ENCODE results near the gene CDC14B.
"Not testable (repeated sequence)": the region's sequence is repeated elsewhere in the genome, so short reads cannot be mapped to it uniquely, and the experiment has no call there.

CDC14B gene

GRCh38 chr9:96582199-96582598 is 37.4 kb downstream of the CDC14B start:
- DNase-seq, result not testable (repeated sequence)

DNA sequence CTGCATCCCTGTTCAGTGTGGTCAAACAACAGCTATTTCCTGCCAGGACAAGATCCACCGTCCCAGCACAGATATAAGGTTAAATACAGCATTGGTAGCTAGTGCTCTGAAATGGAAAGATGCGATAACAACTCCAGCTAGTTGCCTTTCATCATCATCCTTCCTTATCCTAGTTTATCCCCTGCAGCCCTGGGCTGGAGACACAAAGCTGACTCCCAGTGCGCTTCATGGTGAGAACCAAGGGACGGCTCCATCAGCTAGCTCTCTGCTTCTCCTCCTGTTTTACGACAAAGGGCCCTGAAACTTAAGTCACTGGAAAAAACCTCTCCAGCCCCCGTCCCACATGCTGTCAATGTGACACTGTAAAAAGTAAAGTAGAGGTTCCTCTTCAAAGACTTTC is 37.9 kb downstream of the CDC14B start:
- DNase-seq, result no peak

DNA sequence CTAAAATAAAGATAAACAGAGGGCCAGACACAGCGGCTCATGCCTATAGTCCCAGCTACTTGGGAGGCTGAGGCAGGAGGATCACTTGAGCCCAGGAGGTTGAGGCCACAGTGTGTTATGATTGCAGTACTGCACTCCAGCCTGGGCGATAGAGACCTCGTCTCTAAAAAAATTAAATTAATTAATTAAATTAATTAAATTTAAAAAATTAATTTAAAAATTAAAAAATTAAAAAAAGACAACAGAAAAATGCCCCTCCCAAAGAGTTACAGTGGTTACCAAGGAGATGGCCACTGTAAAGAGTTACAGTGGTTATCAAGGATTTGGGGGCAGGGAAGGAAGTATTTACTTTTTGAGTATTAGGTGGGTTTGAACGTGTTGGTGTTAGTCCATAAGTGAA is 38.3 kb downstream of the CDC14B start:
- DNase-seq, result no peak

GRCh38 chr9:96574931-96575351 is 44.7 kb downstream of the CDC14B start:
- no peak for DNase-seq

GRCh38 chr9:96574455-96574854 is 45.2 kb downstream of the CDC14B start:
- no peak for DNase-seq

DNA sequence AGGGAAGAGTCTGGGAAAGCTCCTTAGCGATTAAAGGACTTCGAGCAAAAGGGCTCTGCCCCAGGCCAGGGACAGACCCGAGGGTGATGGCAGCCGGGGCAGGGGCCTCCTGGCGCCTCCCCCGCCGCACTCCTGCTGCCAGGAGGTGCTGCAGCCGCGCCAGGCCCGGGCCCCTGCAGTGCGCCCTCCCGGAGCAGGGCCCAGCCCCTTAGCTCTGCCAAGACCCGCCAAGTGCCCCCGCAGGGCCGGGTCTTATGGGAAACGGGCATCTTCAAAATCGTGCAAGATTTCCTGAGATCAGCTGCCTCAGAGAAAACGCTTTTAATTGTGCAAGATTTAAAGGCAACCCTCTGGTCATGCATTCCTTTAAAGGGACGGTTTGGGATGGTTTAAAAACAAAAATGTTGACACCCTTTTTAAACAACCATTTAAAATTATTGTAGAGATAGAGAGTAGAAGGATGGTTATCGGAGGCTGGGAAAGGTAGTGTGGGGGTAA is 52.4 kb downstream of the CDC14B start:
- DNase-seq, result no peak

GRCh38 chr9:96566498-96567202 is 53.0 kb downstream of the CDC14B start:
- DNase-seq, result no peak

DNA sequence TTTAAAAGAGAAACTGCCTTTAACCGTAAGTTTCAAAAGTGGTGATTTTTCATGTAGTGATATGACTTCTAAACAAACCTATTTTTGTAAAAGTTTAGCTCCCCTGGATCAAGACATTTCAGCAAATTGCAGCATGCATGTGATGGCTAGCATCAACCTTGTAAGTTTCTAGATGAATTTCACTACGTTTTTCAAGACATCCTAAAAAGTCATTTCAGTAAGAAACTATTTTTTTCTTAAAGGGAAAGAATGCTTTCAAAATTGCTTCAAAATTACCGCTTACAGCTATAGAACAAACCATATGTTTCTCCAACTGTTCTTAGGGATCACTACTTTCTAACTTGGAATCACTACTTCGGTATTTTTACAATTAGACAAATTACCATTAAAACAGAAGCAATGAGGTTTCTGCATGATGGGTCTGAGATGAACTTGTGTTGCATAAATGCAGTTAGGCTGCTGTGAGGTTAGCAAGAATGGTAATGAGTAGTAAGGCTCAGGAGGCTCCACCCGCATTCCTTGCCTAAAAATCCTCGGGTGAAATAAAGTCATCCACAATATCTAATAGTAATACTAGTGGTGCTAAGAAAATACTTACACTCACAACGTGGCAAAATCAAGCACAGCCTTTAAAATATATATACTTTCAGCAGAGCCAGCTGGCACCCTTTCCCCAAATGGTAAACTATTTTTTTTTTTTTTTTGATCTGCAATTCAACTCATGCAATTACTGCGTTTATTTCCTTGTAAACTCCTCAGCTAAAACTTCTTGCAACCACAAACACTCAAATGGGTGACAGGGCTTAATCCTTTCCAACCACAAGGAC is 53.8 kb downstream of the CDC14B start:
- DNase-seq, result no peak

- no peak for DNase-seq
Measured at GRCh38 chr9:96564217-96564616, 55.4 kb downstream of the CDC14B start.

DNA sequence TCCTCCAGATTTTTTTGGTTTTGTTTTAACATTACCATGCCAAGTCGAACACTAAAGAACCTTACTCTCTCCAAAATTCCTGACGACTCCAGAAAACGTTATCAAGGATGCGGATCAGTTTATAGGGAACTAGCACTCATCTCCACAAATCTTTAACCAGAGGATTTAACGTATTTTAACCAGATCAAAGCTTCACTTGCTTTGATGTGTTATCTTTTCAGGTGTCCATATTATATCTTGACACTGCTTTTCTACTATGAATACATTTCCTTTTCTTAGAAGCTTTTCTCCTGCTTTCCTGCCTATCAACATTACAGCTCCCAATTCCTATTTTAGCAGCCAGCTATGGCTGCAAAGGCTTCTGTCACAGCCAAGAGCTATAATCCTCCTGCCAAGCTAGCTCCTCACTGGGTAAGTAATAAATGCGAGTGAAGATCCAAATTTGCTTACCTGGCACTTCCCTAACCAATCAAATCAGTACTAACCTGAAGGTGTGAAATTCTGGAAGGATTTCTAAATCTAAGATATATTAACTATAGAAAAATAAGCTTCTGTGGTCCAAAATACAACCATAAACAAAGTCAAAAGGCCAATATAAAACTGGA is 60.2 kb downstream of the CDC14B start:
- DNase-seq, result no peak

DNA sequence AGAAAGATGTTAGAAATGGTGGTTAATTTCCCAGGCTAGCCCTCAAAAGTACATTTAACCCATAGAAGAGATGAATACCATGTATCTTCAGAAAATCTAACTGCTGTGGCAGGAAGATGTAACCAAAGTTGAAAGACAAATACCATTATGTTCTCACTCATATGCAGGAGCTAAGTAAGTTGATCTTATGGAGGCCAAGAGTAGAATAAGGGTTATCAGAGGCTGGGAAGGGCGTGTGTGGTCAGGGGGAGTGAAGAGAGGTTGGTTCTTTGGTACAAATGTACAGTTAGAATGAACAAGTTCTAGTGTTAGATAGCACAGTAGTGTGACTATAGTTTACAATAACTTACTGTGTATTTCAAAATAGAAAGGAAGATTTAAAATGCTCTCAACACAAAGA is 61.7 kb downstream of the CDC14B start:
- no peak for DNase-seq

DNA sequence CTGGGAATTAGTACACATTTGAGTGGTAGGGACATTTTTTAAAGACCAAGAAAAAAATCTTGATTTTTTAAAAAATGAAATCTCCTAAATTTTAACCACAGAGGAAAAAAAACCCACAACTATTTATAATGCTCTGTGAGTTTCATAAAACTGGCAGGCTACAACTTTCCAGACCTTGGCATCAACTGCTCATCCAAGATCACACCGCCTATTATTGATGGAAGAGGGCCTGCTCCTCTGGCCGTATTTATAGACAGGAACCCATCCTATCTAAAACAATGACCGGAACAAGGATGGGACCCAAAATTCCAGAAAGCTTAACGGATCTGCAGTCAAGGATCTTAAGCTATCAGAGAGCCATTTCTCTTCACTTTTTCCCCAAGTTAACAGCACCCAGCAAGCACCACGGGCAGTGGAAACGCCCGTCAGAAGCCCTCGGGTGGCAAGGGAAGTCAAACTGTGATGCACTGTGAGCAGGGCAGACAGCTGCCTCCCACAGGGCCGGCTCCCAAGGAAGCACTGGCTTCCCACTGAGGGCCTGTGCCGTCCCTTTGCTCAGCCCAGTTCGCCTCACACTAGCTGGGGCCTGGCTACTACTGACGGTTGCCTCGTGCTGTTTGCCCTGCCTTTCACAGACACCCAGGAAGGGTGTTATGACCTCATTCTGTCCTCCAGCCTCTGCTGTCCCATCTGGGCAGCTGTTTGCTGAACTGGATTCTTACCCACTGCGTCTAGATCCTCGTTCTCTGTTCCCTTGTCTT is 62.8 kb downstream of the CDC14B start:
- no peak for DNase-seq

- DNase-seq, result no peak
Measured at GRCh38 chr9:96555567-96556386, 63.9 kb downstream of the CDC14B start.

GRCh38 chr9:96554801-96555566 is 64.7 kb downstream of the CDC14B start:
- no peak for DNase-seq

DNA sequence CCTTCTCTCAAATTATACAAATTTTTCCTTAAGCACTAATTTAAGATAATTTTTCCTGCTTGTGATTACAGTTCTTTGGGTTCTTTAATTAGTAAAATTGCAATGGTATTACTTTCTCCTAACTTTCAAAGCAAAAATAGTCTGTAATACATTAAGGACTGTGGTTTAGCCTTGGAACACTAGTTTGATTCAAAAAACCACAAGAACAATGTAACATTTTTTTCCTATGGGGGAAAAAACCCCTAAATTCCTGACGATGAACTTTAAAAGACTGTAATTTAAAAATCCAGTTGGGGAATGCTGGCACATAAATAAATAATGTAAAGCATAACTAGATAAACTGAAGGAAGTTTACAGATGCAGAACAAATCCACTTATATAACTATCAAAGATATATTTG is 65.3 kb downstream of the CDC14B start:
- no peak for DNase-seq

DNA sequence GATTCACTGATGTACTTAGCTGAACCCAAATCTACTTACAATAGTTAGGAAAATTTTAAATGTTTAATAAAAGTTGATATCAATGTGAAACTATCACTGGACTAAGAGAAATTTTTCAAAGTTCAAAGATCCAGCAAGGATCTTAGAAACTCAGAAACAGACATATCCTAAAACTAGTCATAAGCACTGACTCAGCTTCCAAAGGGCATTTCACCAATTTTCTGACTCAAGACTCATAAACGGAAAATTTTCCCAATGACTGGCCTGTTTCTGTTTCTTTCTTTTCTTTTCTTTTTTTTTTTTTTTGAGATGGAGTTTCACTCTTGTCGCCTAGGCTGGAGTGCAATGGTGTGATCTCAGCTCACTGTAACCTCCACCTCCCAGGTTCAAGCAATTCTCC is 66.6 kb downstream of the CDC14B start:
- no peak for DNase-seq

DNA sequence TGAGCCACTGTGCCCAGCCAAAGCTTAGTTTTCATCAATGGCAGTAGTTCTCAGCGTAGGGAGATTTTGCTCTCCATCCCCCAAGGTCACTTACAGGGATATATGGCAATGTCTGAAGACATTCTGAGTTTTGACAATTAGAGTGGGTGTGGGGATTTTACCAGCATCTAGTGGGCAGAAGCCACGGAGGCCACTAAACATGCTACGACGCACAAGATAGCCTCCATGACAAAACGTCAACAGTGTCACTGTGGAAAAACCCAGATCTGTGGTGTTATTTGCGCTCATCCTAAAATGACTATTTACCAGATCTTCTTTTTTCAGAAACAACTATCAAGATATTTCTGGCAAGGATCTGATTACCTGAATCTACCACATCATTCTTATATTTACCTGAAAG is 68.2 kb downstream of the CDC14B start:
- DNase-seq, result no peak

GRCh38 chr9:96550659-96551058 is 69.0 kb downstream of the CDC14B start:
- no peak for DNase-seq

DNA sequence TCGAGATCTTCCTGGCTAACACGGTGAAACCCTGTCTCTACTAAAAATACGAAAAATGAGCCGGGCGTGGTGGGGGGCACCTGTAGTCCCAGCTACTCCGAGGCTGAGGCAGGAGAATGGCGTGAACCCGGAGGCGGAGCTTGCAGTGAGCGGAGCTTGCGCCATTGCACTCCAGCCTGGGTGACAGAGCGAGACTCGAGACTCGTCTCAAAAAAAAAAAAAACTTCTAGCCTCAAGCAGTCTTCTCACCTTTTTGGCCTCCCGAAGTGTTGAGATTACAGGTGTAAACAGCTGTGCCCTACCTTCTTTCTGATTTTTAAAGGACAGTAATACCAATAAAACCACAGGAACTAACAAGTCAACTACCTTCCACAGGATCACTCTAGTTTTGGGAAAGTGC is 76.5 kb downstream of the CDC14B start:
- DNase-seq, result not testable (repeated sequence)

GRCh38 chr9:96540106-96540505 is 79.5 kb downstream of the CDC14B start:
- DNase-seq, result no peak

- no peak for DNase-seq
Measured at GRCh38 chr9:96532173-96532572, 87.5 kb downstream of the CDC14B start.
